Loucy (cell line): Measurements from ENCODE around the gene SETSIP.

Experiments used
- CTCF ChIP-seq: fragments of 200-600 bp; sonication (generic); conservative IDR thresholded peaks from 2 replicates; pipeline ENCODE4 v1.5.1; 2014; ENCODE audit warnings: mild to moderate bottlenecking, antibody characterized with exemption, low read length
- EZH2phosphoT487 ChIP-seq: fragments of 200-600 bp; IDR thresholded peaks from 2 replicates; pipeline ENCODE4 v1.6.1; 2018; ENCODE audit warnings: antibody characterized with exemption, mild to moderate bottlenecking, moderate library complexity, borderline replicate concordance

- no peak for TF ChIP-seq EZH2phosphoT487
- TF ChIP-seq CTCF: no peak
Measured at GRCh38 chr1:92094595-92094994, 19.4 kb upstream of the SETSIP start.
